Activated CD8-positive, alpha-beta memory T cell treated with anti-CD3 and anti-CD28 coated beads for 4 hours (primary cell): ENCODE results near the gene LPP.
A peak's percentile ranks its signal among the peaks of the same experiment; 100 is the strongest.

Experiments
- DNase-seq, 2 donors: peaks; one replicate each; pipeline ENCODE4 v3.0.0-alpha.2; 2020; ENCODE audit warnings: low read depth in 2 of 2

The LPP gene

DNA sequence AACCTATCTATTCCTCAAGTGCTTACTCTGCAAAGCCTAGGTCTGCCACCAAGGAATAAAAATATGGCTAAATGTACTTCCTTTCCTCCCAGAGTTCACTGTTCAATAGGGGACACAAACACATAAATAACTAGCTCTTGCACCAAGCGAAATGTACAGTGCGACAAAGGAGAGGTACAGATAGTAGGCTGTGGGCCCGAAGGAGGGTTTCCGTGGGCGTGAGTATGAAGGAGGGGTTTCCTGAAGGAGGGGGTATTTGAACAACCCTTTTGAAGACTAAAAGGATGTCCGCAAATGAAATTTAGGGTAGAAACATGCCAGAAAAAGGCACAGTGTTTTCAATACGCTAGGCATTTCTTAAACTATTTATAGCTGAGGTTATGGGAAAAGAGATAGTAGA lies 207.9 kb downstream of the LPP start:
- DNase-seq, result no peak

GRCh38 chr3:188362405-188362831 lies 208.5 kb downstream of the LPP start:
- DNase-seq, result no peak

DNA sequence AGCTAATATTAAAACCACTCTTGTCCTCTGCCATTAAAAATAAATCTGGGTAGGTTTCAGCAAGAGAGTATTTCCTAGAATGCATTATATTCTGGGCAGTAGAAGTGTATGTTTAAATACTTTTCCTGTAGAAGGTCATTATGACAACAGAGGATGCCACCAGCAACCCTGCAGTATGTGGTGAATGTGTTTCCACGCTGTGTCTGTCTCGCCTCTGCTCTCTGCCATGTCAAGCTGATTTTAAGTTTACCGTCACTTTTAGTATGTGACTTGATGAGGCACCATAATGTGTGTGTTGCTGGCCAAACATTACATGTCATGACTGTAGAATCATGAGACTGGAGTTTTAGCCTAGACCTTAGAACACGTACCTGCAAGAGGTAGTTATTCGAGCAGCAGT lies 211.2 kb downstream of the LPP start:
- DNase-seq, result no peak

DNA sequence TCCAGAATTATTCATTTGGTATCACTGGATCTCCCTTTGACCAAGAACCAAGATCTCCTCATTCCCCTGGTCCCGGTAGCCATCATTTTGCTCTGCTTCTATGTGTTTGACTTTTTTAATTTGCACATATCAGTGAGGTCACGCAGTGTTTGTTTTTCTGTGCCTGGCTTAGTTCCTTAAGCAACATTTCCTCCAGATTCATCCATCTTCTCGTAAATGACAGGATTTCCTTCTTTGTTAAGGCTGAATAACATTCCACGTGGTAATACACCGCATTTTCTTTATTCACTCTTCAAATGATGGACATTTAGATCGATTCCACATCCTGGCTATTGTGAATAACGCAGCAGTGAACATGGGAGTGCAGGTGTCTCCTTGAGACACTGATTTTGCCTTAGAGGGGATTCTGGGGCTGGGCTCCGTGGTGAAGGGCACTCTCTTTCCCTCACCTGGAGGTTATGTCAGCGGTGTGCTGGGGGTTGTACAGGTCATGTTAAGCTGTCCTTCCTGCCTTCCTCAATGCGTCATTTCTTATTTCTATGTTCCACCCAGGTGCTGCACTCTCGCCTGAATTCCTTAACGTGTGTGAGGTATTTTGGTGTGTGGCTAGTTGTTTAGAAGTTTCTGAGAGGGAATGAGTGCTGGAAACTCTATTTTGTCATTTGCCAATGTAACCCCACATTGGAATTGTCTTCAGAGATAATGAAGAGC lies 212.2 kb downstream of the LPP start:
- no peak for DNase-seq

- no peak for DNase-seq
These were observed 213.7 kb downstream of the LPP start for GRCh38 chr3:188367678-188368077.

DNA sequence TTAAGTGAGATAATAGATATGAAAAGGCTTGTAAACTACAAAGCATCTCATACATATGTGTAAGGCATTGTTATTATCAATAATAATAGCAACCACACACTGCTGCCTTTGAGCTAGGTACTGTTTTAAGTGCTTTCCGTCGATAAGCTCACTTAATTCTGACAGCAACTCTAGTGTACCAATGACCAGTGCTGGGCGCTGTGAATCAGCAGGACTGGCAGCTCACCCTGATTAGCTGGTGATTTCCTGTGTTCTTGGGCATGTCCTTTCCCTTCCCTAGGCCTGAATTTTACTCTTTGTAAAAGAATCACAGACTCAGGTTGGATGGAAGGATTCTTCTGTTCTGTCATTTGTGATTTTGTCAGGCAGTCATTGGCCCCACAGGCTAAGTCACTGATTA lies 215.6 kb downstream of the LPP start:
- no peak for DNase-seq

DNA sequence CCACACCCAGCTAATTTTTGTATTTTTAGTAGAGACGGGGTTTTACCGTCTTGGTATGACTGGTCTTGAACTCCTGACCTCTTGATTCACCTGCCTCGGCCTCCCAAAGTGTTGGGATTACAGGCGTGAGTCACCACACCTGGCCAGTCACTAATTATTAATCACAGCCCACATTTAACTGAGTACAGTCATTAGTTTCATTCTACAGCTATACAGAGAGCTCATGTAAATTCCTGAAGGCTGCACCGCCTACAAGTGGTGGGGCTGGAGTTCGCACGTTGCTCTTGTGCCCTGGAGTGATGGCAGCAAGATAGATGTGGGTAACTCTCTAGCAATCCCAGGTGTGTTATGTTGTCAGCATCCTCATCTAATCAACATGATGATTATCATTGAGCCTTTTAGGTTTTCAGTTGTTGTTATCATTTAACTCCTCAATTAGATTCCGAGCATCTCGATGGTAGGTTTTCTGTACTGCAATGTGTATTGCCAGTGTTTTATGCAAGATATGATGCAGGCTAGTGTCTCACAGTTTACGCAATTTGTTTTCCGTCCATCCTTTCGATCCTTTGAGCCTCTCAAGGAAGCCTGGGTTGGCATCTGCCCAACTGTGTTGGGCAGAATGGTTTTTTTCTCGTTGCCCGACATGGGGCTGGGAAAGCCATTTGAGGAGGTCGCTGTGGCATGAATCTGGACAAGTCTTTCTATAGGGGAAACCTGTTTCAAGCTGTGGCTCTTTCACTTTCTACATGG lies 216.3 kb downstream of the LPP start:
- no peak for DNase-seq

- no peak for DNase-seq
These were observed 224.8 kb downstream of the LPP start for GRCh38 chr3:188378786-188379185.

DNA sequence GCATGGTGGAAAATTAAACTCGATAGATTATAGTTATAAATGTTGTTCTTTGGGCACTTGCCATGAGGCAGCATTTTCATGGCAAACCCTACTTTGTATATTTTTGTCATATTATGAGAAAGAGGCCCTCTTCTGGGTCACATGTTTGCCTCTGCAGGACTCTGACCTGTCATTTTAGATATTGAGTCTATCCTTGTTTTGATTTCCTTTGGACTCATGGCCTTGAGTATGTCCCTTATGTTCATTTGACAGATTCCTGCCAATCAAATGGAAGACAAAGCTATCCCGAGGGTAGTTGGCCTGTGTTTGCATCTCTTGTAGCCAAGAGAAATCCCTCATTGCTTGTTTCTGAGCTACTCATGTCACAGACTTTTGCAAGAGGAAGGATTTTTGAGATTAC lies 226.3 kb downstream of the LPP start:
- DNase-seq, result no peak

DNA sequence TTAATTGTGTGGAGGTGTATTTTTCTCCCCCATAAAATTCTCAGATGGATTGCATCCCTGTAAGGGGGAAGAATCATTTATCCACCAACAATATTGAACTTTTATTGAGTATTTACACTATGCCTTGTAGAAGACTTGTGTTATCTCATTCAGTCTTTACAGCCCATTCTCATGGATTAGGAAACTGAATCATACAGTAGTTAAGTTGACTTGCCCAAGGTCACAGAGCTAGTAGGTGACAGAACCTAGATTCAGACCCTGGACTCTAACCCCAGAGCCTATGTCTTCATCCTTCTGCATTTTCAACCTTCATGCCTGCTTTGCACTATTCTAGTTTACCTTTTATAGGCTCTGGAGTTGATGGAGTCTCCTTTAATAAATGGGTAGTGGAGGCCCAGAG lies 226.8 kb downstream of the LPP start:
- DNase-seq, result no peak

GRCh38 chr3:188383748-188384147 lies 229.8 kb downstream of the LPP start:
- no peak for DNase-seq

DNA sequence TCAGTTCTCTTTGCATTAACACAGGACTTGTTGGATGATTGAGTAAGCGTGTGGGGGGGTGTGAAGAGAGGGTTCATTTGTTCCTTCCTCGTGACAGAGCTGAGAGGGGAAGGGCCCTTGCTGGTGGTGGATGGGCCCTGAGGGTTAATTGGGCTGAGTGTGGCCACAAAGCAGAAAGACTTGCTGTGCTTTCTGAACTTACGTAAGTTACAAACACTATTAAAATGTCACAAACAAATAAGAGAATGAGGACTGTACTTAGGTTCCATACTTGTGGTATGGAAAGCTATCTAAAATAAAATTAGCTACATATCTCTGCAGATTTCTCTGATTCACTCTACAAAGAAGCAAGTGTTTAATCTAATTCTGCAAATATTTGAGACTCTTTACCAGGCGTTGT lies 231.3 kb downstream of the LPP start:
- DNase-seq, result no peak

DNA sequence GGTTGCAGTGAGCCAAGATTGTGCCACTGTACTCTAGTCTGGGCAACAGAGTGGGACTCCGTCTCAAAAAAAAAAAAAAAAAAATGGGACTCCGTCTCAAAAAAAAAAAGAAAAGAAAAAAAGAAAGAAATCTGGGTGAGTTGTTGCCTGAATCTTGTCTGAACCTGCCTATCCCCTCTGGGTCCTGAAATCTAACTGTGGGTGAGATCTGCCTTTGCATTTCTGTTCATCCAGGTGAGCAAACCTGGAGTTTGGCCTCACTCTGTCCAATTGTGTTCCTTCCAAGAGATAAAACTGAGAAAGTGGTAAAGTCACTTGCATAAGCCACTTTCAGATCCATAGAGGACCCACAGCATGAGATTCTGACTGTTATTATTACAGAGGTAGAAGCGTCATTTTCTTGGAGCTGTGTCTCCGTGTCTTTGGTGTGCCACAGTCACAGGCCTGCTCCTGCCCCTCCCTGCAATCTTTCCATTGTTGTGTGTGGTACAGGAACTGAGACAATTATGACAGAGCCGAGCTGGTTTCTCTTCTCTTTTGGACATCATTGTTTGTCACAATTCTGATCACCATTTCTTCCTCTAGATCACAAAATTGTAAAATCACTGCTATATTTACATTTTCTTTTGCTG lies 235.9 kb downstream of the LPP start:
- DNase-seq, result peak in 1 of 2 donors; percentile 13

DNA sequence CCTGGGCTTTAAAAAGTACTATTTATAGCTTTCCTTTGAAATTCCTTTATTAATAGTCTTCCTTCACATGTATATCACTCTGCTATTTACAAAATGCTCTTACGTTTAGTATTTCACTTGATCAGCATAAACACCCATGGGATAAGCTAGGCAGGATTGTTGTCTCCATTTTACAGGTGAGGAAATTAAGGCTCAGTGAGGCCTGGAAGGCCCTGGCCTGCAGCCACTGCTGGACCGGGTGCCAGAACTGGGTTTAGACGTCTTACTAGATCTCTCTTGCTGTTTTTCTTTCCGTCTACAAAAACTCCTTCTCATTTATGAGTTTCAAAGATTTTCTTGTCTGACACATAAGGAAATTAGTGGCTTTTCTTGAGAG lies 236.4 kb downstream of the LPP start:
- DNase-seq, result no peak

GRCh38 chr3:188390775-188391443 lies 237.0 kb downstream of the LPP start:
- no peak for DNase-seq

DNA sequence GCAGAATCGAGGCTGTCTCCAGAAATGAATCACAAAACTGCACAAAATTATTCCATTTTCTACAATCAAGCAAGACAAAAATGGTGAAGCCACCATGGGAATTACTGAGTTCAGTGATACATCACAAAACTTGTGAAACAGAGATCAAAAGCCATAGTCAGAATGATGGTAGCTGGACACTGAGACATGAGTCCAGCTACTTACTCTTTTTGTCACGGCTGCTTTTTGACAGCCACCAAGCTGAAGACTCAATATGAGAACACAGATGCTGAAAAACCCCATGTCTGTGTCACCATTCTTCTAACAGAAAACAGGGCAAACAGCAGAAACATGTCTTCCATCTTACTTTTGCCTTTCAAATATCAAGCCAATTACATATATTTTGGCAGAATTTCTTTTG lies 237.6 kb downstream of the LPP start:
- DNase-seq, result no peak

DNA sequence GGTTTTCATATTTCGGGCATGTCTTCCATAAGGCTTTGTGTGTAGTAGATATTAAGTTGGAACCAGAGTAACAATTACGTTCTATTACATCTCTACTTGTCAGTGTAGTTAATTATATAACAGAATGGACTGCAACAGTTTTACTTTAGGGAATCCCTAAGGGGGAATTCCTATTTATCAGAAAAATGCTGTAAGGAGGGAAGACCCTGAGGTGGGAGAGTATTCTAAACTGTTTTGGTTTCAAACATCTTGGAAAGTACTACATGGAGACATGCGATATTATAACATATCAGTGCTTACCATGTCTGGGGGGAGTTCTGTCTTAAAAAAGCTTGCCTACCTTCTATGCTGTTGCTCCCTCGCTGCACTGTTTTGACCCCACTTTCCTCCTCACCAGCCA lies 238.1 kb downstream of the LPP start:
- DNase-seq, result no peak

- no peak for DNase-seq
These were observed 240.7 kb downstream of the LPP start for GRCh38 chr3:188394623-188395022.

DNA sequence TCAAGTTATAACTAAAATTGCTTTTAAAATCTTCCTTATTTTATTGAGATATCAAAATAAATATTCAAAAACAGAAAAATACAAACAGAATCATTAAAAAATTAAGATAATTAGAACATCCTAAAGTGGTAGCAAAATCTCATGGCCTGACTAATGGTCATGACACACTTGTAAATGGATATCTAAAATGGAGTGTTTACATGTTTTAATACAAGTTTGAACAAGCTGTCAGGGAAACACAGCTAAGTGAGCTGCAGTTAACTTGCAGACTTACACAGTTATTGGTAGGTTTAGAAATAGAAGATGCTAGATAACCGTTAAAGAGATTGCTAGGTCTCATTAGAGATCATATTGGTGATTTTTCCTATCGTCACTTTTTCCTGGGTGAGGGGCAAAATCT lies 242.3 kb downstream of the LPP start:
- DNase-seq, result no peak

- DNase-seq, result no peak
These were observed 242.9 kb downstream of the LPP start for GRCh38 chr3:188396900-188397299.

GRCh38 chr3:188397766-188398705 lies 244.1 kb downstream of the LPP start:
- DNase-seq, result no peak
